Measurements from ENCODE around the gene GRAP2. TPM values are rescaled to one million over a fixed set of nuclear protein-coding genes. Genes with fewer than 3 reads are reported as not detected.

The GRAP2 gene
- total and polyA plus RNA-seq, 4 donors, result 1.9 to 6.9 (median 4.2) TPM

- Histone ChIP-seq H3K27me3 (ENCODE audit: control insufficient read depth in 3 of 3, insufficient read depth in 3 of 3, low read length in 2 of 3) (peaks cover 0 to 26% (median 14%) of the 10 kb centered on the region in 3 donors), H3K27ac (ENCODE audit: low read depth in 1 of 2, low read length in 1 of 2) (no peak overlapping the region), H3K36me3 (ENCODE audit: control insufficient read depth in 4 of 4, insufficient read depth in 4 of 4, low read length in 4 of 4) (no peaks in the 10 kb centered on the region), H3K9me3 (ENCODE audit: control insufficient read depth in 4 of 4, insufficient read depth in 3 of 4, low read length in 3 of 4) (no peaks in the 10 kb centered on the region), H3K9ac (ENCODE audit: insufficient read depth in 1 of 2, low read length in 2 of 2) (no peak overlapping the region), H3K4me3 (no peak overlapping the region), H3K4me1 (ENCODE audit: control insufficient read depth in 5 of 5, insufficient read depth in 5 of 5, low read length in 5 of 5) (no peaks in the 10 kb centered on the region)
- no peak for TF ChIP-seq CTCF (IDR thresholded peaks at IDR 0.05; ENCODE audit: control extremely low read depth, extremely low read depth)
- ATAC-seq (ENCODE audit: insufficient read depth, low FRiP score) (no peak), DNase-seq (peak in 1 of 3 donors; percentile 30)
- WGBS, 2 donors, result 84 to 86% methylated on average over 6 of the region's 6 CpGs
Observed at GRCh38 chr22:39896313-39896996, 4.4 kb upstream of the GRAP2 start.

GRCh38 chr22:39897841-39898240 lies 3.0 kb upstream of the GRAP2 start:
- no peak for ATAC-seq (ENCODE audit: insufficient read depth, low FRiP score)
- DNase-seq, result no peak
- Histone ChIP-seq H3K4me1 (ENCODE audit: control insufficient read depth in 5 of 5, insufficient read depth in 5 of 5, low read length in 5 of 5) (no peaks in the 10 kb centered on the region), H3K9ac (ENCODE audit: insufficient read depth in 1 of 2, low read length in 2 of 2) (no peak overlapping the region), H3K4me3 (no peak overlapping the region), H3K9me3 (ENCODE audit: control insufficient read depth in 4 of 4, insufficient read depth in 3 of 4, low read length in 3 of 4) (no peaks in the 10 kb centered on the region), H3K27ac (ENCODE audit: low read depth in 1 of 2, low read length in 1 of 2) (no peak overlapping the region), H3K36me3 (ENCODE audit: control insufficient read depth in 4 of 4, insufficient read depth in 4 of 4, low read length in 4 of 4) (no peaks in the 10 kb centered on the region), H3K27me3 (ENCODE audit: control insufficient read depth in 3 of 3, insufficient read depth in 3 of 3, low read length in 2 of 3) (peaks cover 0 to 29% (median 16%) of the 10 kb centered on the region in 3 donors)
- 55 to 79% methylated on average over 3 of the region's 3 CpGs for WGBS, 2 donors
- TF ChIP-seq CTCF (IDR thresholded peaks at IDR 0.05; ENCODE audit: control extremely low read depth, extremely low read depth), result no peak

DNA sequence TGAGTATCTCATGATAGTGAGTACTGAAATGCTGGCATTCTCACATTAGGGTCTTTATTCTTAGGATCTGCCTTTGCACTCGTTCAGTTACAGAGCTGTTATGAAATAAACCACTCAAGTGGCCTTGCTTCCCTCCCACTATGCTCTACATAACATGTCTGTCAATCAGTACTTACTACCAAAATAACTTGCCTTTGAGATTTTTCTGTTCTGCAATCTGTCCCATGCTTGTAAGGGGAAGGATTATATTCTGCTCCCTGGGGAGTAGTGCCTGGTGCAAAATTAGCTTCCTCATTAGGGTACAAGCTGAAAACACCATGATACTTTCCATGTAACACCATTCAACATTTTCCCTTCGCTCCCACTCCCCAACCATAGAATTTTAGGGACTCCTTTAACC lies 1.9 kb upstream of the GRAP2 start:
- Histone ChIP-seq H3K4me3 (no peak overlapping the region), H3K9me3 (ENCODE audit: control insufficient read depth in 4 of 4, insufficient read depth in 3 of 4, low read length in 3 of 4) (no peaks in the 10 kb centered on the region), H3K27me3 (ENCODE audit: control insufficient read depth in 3 of 3, insufficient read depth in 3 of 3, low read length in 2 of 3) (peaks cover 0 to 27% (median 16%) of the 10 kb centered on the region in 3 donors), H3K4me1 (ENCODE audit: control insufficient read depth in 5 of 5, insufficient read depth in 5 of 5, low read length in 5 of 5) (no peaks in the 10 kb centered on the region), H3K9ac (ENCODE audit: insufficient read depth in 1 of 2, low read length in 2 of 2) (no peak overlapping the region), H3K36me3 (ENCODE audit: control insufficient read depth in 4 of 4, insufficient read depth in 4 of 4, low read length in 4 of 4) (no peaks in the 10 kb centered on the region), H3K27ac (ENCODE audit: low read depth in 1 of 2, low read length in 1 of 2) (no peak overlapping the region)
- ATAC-seq (ENCODE audit: insufficient read depth, low FRiP score) (no peak), DNase-seq (peak in 1 of 3 donors; percentile 31)
- no peak for TF ChIP-seq CTCF (IDR thresholded peaks at IDR 0.05; ENCODE audit: control extremely low read depth, extremely low read depth)
- WGBS, 2 donors, result 44 to 46% methylated on average over 2 of the region's 2 CpGs

All from lung (tissue), 12 donors.